ENCODE data around the gene RNF151. TPM values are rescaled to one million over a fixed set of nuclear protein-coding genes. Genes with fewer than 3 reads are reported as not detected.

Gene RNF151
- total RNA-seq, 4 donors from 2014 or later, result not detected

DNA sequence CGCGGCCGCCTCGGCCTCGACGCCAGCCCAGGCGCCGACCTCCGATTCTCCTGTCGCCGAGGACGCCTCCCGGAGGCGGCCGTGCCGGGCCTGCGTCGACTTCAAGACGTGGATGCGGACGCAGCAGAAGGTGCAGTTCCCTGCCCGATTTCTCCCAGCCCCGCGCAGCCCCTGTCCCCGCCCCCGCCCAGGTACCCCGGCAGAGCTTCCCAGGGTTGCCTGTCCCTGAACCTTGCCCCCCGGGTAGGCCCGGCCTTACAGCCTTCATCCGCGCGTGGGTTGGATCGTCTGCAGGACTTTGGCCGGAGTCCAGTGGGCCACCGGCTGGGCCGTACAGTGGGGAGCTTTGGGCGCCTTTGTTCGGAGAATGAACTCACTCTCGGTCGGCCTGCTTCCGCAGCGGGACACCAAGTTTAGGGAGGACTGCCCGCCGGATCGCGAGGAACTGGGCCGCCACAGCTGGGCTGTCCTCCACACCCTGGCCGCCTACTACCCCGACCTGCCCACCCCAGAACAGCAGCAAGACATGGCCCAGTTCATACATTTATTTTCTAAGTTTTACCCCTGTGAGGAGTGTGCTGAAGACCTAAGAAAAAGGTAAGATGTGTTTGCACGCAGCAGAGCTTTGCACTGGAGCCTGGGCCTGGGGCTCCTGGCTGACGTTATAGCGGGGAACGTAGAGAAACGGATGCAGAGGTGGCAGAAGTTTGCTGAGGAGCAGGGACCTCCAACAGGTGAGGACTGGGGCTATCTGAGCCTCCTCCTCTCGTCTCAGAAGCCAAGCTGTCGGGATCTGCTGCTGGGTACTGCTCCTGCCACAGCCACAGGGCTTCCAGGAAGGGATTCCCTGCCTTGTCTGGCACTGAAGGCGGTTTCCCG is 17.9 kb downstream of the RNF151 start:
- intact Hi-C loops (cut with DNase I), result no loop called here

DNA sequence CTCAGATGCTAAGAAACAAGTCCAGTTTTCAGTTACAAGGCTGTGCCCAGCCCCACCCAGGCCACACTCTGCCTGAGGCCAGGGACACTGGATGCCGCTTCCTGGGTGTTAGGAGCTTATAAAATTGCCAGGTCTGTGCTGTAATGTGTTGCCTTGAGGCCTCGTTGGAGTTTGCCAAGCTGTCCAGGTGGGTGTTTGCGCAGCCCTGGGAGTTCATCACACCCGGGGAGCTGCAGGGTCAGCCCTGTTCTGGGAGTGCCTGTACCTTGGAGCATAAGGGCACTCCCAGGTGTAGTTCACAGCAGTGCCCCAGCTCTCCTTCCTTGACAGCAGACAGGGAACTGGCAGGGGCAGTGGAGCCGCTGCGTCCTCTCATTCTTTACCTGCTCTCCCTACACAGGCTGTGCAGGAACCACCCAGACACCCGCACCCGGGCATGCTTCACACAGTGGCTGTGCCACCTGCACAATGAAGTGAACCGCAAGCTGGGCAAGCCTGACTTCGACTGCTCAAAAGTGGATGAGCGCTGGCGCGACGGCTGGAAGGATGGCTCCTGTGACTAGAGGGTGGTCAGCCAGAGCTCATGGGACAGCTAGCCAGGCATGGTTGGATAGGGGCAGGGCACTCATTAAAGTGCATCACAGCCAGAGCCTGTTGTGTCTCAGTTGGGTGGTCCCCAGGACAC is 19.0 kb downstream of the RNF151 start:
- Histone ChIP-seq H3K4me1 (peaks cover 27 to 52% (median 44%) of the 10 kb centered on the region in 4 donors), H3K27me3 (peaks cover 3 to 49% (median 33%) of the 10 kb centered on the region in 4 donors), H3K4me3 (peak overlapping the region in 2 of 4 donors; percentile 93 to 96), H3K9me3 (no peaks in the 10 kb centered on the region), H3K36me3 (peaks cover 11 to 30% (median 23%) of the 10 kb centered on the region in 4 donors), H3K27ac (replicated peaks in 1 of 4) (no peak overlapping the region)
- WGBS, result 97% methylated on average over 10 of the region's 14 CpGs
- intact Hi-C loops (cut with DNase I), result no loop called here
- DNase-seq (ENCODE audit: extremely low spot score), result no peak
- no peak for TF ChIP-seq EP300 (IDR thresholded peaks at IDR 0.05)
- TF ChIP-seq POLR2AphosphoS5 (IDR thresholded peaks at IDR 0.05), result no peak
- TF ChIP-seq, protein P1, sequence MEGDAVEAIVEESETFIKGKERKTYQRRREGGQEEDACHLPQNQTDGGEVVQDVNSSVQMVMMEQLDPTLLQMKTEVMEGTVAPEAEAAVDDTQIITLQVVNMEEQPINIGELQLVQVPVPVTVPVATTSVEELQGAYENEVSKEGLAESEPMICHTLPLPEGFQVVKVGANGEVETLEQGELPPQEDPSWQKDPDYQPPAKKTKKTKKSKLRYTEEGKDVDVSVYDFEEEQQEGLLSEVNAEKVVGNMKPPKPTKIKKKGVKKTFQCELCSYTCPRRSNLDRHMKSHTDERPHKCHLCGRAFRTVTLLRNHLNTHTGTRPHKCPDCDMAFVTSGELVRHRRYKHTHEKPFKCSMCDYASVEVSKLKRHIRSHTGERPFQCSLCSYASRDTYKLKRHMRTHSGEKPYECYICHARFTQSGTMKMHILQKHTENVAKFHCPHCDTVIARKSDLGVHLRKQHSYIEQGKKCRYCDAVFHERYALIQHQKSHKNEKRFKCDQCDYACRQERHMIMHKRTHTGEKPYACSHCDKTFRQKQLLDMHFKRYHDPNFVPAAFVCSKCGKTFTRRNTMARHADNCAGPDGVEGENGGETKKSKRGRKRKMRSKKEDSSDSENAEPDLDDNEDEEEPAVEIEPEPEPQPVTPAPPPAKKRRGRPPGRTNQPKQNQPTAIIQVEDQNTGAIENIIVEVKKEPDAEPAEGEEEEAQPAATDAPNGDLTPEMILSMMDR (IDR thresholded peaks at IDR 0.05), result no peak
- TF ChIP-seq POLR2A (IDR thresholded peaks at IDR 0.05; ENCODE audit: low read depth), result no peak

More for the DNA sequence above, 17.9 kb downstream of the RNF151 start:
- peak overlapping the region; percentile 70 to 81 (median 80) for H3K27ac ChIP-seq (replicated peaks in 1 of 4)
- WGBS, result 29% methylated on average over 22 of the region's 58 CpGs
- no peaks in the 10 kb centered on the region for H3K9me3 ChIP-seq
- peaks cover 31 to 52% (median 44%) of the 10 kb centered on the region in 4 donors for H3K4me1 ChIP-seq
- no peak for DNase-seq (ENCODE audit: extremely low spot score)
- TF ChIP-seq POLR2A (IDR thresholded peaks at IDR 0.05; ENCODE audit: low read depth), result peak; percentile 27
- TF ChIP-seq, protein P1 (IDR thresholded peaks at IDR 0.05), result no peak
- peak overlapping the region; percentile 75 to 96 (median 85) for H3K4me3 ChIP-seq
- peaks cover 11 to 30% (median 23%) of the 10 kb centered on the region in 4 donors for H3K36me3 ChIP-seq
- peaks cover 3 to 49% (median 36%) of the 10 kb centered on the region in 4 donors for H3K27me3 ChIP-seq

DNA sequence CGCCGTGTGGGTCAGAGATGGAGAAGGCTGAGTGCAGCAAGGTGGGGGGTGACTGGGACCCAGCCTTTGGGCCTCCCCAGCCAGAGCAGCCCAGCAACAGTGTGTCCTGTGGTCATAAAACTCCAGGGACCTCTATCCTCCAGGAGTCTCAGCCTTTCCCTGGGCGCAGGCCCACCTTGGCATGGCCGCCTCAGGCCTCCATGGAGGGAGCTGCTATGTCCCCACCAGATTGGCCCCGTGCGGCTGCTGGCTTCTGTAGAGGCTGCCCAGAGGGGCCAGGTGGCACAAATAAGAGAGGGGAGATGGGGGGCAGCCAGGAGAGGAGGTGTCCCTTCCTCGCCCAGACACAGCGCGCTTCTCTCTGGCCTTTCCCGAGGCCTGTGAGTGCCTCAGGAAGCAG is 20.5 kb downstream of the RNF151 start:
- H3K4me3 ChIP-seq, result no peak overlapping the region
- WGBS, result 75% methylated on average over 6 of the region's 10 CpGs
- no peak for TF ChIP-seq POLR2A (IDR thresholded peaks at IDR 0.05; ENCODE audit: low read depth)
- TF ChIP-seq POLR2AphosphoS5 (IDR thresholded peaks at IDR 0.05), result no peak
- TF ChIP-seq EP300 (IDR thresholded peaks at IDR 0.05), result no peak
- TF ChIP-seq, protein P1 (IDR thresholded peaks at IDR 0.05), result no peak

DNA sequence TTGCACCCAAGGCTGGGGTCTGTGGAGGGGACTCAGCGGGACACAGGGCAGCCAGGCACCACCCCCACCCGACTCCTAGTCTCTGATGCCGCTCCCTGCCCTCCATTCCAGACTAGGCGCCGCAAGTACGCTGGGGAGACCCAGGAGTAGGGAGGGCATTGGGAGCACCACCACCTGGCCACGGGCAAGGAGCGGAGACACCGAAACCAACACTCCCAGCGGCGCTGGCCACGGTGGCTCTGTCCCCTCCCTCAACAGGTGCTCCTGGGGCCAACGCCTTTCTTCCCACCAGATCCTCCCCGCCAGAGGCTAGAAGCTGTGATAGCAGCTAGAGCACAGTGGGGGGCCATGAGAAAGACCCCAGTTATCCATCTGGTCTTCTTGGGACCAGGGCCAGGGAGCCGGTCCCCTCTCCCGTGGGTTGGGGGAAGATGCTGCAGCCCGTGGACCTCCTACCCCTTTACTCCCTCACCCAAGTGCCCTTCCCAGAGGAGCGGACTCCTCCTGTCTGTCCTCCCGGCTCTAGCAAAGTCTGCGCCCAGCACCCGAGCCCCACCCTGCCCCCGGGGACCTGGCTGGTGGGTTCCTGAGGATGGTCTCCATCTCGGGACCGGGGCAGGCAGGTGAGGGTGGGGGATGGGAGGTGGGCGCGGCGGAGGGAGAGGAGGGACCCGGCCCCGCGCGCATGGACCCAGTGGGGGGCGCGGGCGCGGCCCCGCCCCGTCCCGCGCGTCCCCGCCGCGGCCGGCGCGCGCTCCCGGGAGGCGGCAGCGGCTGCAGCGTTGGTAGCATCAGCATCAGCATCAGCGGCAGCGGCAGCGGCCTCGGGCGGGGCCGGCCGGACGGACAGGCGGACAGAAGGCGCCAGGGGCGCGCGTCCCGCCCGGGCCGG is 22.8 kb downstream of the RNF151 start, which contains the start of gene SYNGR3:
Gene SYNGR3 (plus strand): TSS at position 762 of the 892 bp plus-strand sequence. CDS start 133 bp downstream, outside the sequence.
- Histone ChIP-seq H3K4me1 (peaks cover 38 to 60% (median 53%) of the 10 kb centered on the region in 4 donors), H3K9me3 (no peaks in the 10 kb centered on the region), H3K27ac (replicated peaks in 1 of 4) (no peak within 1 kb of the TSS), H3K36me3 (peaks cover 11 to 30% (median 23%) of the 10 kb centered on the region in 4 donors), H3K27me3 (peaks cover 3 to 48% (median 32%) of the 10 kb centered on the region in 4 donors), H3K4me3 (peak within 1 kb of the TSS; percentile 5 to 51 (median 22))
- DNase-seq (ENCODE audit: extremely low spot score), result no peak
- WGBS, result 17% methylated on average over 2 of the region's 67 CpGs
- intact Hi-C loops (cut with DNase I), result no loop called here
- TF ChIP-seq, protein P1 (IDR thresholded peaks at IDR 0.05), result no peak
- no peak for TF ChIP-seq POLR2AphosphoS5 (IDR thresholded peaks at IDR 0.05)
- no peak for TF ChIP-seq POLR2A (IDR thresholded peaks at IDR 0.05; ENCODE audit: low read depth)
- TF ChIP-seq EP300 (IDR thresholded peaks at IDR 0.05), result no peak

More for the DNA sequence above, 20.5 kb downstream of the RNF151 start:
- H3K27me3 ChIP-seq, result peaks cover 3 to 49% (median 32%) of the 10 kb centered on the region in 4 donors
- intact Hi-C loops (cut with DNase I), result no loop called here
- H3K27ac ChIP-seq (replicated peaks in 1 of 4), result no peak overlapping the region
- H3K4me1 ChIP-seq, result peaks cover 42 to 64% (median 58%) of the 10 kb centered on the region in 4 donors
- H3K9me3 ChIP-seq, result no peaks in the 10 kb centered on the region
- peaks cover 11 to 30% (median 23%) of the 10 kb centered on the region in 4 donors for H3K36me3 ChIP-seq
- no peak for DNase-seq (ENCODE audit: extremely low spot score)
